Vagina (tissue), 2 donors: Measurements from ENCODE around the gene MTA1. TPM values are rescaled to one million over a fixed set of nuclear protein-coding genes. Genes with fewer than 3 reads are reported as not detected.

Experiments
- DNase-seq, 2 donors: peaks; one replicate each; pipeline ENCODE4 v3.0.0-alpha.2; 2017; ENCODE audit errors: extremely low spot score in 2 of 2
- H3K27ac ChIP-seq: fragments of 200-600 bp; sonication (generic); one replicate; pipeline ENCODE4 v1.5.1; 2019
- H3K27me3 ChIP-seq: fragments of 200-600 bp; sonication (generic); one replicate; pipeline ENCODE4 v1.5.1; 2019
- H3K36me3 ChIP-seq, 2 donors: fragments of 200-600 bp; sonication (generic); one replicate each; pipeline ENCODE4 v1.5.1; 2017 to 2019
- H3K4me1 ChIP-seq: fragments of 200-600 bp; sonication (generic); one replicate; pipeline ENCODE4 v1.5.1; 2019
- H3K4me3 ChIP-seq, 2 donors: fragments of 200-600 bp; sonication (generic); 1 replicate in 1 of 2; 2 replicates in 1 of 2; pipeline ENCODE4 v1.5.1; 2016 to 2019
- H3K9me3 ChIP-seq: fragments of 200-600 bp; sonication (generic); one replicate; pipeline ENCODE4 v1.5.1; 2019
- POLR2A ChIP-seq, 2 donors: fragments of 450-650 bp; IDR thresholded peaks; one replicate each; pipeline ENCODE4 v1.6.1; 2017; ENCODE audit warnings: antibody characterized with exemption in 2 of 2, mild to moderate bottlenecking in 2 of 2, moderate library complexity in 2 of 2
- POLR2AphosphoS5 ChIP-seq, 2 donors: sonication (generic); formaldehyde crosslinking; IDR thresholded peaks; one replicate each; pipeline ENCODE4 v1.9.0; 2017; ENCODE audit warnings: antibody characterized with exemption in 2 of 2, mild to moderate bottlenecking in 2 of 2, low read depth in 1 of 2; ENCODE audit not compliant: insufficient read depth in 1 of 2
- intact Hi-C: fragments of 100-400 bp; cut with DNase I; formaldehyde crosslinking; loops from one replicate; pipeline ENCODE4 v1.15.1; 2023
- total RNA-seq: library from RNA; depleted of rRNA; stranded (reverse); fragments of >200 nt; gene quantifications from one replicate; pipeline ENCODE4 v1.2.3, GENCODE V29; 2016
- TF ChIP-seq, protein P1 (sequence below), 3 experiments: fragments of 450-650 bp in 2 of 3; fragments of 200-600 bp in 1 of 3; sonication (generic) in 1 of 3; IDR thresholded peaks; one replicate each; pipeline ENCODE4 v1.5.1; 2017 to 2019; ENCODE audit warnings: antibody characterized with exemption in 3 of 3, mild to moderate bottlenecking in 2 of 3, moderate library complexity in 2 of 3

Gene MTA1
- total RNA-seq, 1 donor from 2014 or later: 82.7 TPM

DNA sequence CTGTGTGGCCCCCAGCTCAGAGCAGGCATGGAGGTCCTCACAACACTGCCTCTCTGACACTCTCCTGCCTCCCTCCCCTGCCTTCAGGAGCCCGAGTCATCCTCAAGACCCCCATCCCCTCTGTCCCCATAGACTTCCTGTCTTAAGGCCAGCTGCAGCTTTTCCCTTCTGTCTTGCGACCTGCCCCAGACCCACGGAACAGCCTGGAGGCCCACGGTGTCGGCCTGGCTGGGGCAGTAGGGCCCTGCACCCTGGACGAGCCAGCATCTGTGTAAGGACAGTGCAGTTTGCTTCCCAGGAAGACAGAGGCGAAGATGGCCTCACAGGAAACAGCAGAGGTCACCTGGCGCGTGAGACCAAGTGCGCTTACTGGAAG is 81.1 kb downstream of the MTA1 start:
- Histone ChIP-seq H3K27me3 (no peaks in the 10 kb centered on the region), H3K27ac (no peak overlapping the region), H3K4me3 (no peak overlapping the region), H3K9me3 (no peaks in the 10 kb centered on the region), H3K36me3 (no peaks in the 10 kb centered on the region), H3K4me1 (no peaks in the 10 kb centered on the region)
- DNase-seq: no peak
- TF ChIP-seq POLR2AphosphoS5 (IDR thresholded peaks at IDR 0.05; ENCODE audit: insufficient read depth in 1 of 2, low read depth in 1 of 2): no peak
- no peak for TF ChIP-seq POLR2A (IDR thresholded peaks at IDR 0.05)
- TF ChIP-seq, protein P1, sequence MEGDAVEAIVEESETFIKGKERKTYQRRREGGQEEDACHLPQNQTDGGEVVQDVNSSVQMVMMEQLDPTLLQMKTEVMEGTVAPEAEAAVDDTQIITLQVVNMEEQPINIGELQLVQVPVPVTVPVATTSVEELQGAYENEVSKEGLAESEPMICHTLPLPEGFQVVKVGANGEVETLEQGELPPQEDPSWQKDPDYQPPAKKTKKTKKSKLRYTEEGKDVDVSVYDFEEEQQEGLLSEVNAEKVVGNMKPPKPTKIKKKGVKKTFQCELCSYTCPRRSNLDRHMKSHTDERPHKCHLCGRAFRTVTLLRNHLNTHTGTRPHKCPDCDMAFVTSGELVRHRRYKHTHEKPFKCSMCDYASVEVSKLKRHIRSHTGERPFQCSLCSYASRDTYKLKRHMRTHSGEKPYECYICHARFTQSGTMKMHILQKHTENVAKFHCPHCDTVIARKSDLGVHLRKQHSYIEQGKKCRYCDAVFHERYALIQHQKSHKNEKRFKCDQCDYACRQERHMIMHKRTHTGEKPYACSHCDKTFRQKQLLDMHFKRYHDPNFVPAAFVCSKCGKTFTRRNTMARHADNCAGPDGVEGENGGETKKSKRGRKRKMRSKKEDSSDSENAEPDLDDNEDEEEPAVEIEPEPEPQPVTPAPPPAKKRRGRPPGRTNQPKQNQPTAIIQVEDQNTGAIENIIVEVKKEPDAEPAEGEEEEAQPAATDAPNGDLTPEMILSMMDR (IDR thresholded peaks at IDR 0.05): no peak
- intact Hi-C loops: no loop called here

DNA sequence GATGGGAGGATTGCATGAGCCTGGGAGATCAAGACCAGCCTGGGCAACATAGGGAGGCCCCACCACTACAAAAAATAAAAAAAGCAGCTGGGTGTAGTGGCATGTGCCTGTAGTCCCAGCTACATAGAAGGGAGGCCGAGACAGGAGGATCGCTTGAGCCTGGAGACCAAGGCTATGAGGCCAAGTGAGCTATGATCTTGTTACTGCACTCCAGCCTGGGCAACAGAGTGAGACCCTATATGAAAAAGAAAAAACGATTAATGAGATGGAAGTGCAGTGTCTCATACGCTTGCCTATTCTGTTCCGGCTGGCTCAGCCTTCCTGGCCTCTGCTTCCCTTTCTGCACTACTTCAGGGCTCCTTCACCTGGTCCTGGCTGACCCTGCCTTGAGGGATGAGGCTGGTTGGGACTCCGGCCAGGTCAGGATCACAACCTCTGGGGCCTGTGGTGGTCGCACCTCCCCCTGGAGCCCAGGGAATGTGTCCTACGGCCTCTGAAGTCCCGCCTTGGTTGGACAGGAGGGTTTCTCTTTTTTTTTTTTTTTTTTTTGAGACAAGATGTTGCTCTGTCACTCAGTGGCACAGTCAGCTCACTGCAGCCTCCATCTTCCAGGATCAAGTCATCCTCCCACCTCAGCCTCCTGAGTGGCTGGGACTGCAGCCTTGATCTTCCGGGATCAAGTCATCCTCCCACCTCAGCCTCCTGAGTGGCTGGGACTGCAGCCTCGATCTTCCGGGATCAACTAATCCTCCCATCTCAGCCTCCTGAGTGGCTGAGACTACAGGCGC is 82.1 kb downstream of the MTA1 start:
- no peak for DNase-seq
- intact Hi-C loops: no loop called here
- TF ChIP-seq, protein P1 (IDR thresholded peaks at IDR 0.05): no peak
- no peak for TF ChIP-seq POLR2AphosphoS5 (IDR thresholded peaks at IDR 0.05; ENCODE audit: insufficient read depth in 1 of 2, low read depth in 1 of 2)
- TF ChIP-seq POLR2A (IDR thresholded peaks at IDR 0.05): no peak
- Histone ChIP-seq H3K27ac (no peak overlapping the region), H3K9me3 (no peaks in the 10 kb centered on the region), H3K4me1 (no peaks in the 10 kb centered on the region), H3K4me3 (no peak overlapping the region), H3K36me3 (no peaks in the 10 kb centered on the region), H3K27me3 (no peaks in the 10 kb centered on the region)

DNA sequence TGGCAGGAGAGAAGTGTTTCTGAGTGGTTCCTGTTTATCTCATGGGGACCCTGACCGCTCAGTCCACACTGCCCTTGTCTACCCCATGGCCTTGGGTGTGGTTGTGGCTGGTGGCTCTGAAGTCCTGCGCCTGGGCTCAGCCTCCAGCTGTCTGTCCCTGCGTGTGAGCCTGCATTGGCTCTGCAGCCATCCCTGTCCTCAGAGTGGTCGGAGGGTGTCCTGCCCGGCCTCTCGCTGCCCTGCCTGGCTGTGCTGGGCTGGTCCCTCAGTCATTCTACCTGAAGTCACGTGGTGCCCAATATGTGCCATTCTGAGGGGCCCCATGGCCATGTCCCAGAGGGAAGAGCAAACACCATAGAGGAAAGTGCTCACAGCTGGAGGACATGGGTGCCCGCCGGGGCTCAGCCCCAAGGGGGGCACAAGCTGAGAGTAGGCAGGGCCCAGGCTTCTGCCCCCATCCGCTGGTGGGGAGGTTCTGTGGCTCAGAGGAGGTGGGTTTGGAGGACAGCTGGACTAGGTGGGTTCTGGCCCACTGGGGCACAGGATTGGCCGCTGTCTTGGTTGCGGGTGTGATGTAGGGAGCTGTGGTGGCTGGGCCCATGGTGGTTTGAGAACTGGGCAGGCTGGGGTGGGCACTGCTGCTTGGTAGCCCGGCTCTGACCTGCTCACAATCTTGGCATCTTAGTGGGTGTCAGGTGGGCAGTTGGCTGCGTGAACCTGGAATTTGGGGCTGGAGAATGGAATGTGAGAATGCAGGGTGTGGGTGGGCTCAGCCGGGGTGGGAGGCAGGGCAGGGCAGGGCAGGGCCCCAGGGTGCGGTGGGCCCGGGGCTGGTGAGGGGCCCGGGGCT is 83.0 kb downstream of the MTA1 start:
- no peak for DNase-seq

DNA sequence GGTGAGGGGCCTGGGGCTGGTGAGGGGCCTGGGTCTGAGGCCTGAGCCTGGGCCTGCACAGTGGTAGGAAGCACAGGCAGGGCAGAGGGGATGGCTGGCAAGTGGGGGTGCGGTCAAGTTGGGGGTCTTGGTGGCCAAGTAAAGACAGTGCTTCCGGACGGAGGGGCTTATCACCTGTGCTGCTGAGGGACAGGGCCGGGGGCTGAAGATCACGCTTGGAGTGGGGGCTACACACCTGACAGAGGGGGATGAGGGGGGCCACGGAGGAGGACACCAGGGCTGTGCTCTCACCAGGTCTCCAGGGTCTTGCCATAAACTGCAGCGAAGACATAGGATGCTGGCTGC is 83.6 kb downstream of the MTA1 start:
- Histone ChIP-seq H3K4me3 (no peak overlapping the region), H3K4me1 (no peaks in the 10 kb centered on the region), H3K9me3 (no peaks in the 10 kb centered on the region), H3K27ac (no peak overlapping the region), H3K36me3 (no peaks in the 10 kb centered on the region), H3K27me3 (no peaks in the 10 kb centered on the region)
- TF ChIP-seq, protein P1 (IDR thresholded peaks at IDR 0.05): no peak
- TF ChIP-seq POLR2AphosphoS5 (IDR thresholded peaks at IDR 0.05; ENCODE audit: insufficient read depth in 1 of 2, low read depth in 1 of 2) (no peak), POLR2A (IDR thresholded peaks at IDR 0.05) (no peak)
- intact Hi-C loops: no loop called here
- DNase-seq: no peak

More for the DNA sequence above, 83.0 kb downstream of the MTA1 start:
- H3K4me1 ChIP-seq: no peaks in the 10 kb centered on the region
- no peak overlapping the region for H3K4me3 ChIP-seq
- intact Hi-C loops: no loop called here
- no peaks in the 10 kb centered on the region for H3K36me3 ChIP-seq
- H3K27me3 ChIP-seq: no peaks in the 10 kb centered on the region
- H3K9me3 ChIP-seq: no peaks in the 10 kb centered on the region
- no peak overlapping the region for H3K27ac ChIP-seq
- TF ChIP-seq, protein P1 (IDR thresholded peaks at IDR 0.05): no peak
- TF ChIP-seq POLR2AphosphoS5 (IDR thresholded peaks at IDR 0.05; ENCODE audit: insufficient read depth in 1 of 2, low read depth in 1 of 2) (no peak), POLR2A (IDR thresholded peaks at IDR 0.05) (no peak)
